Suprapubic skin (tissue), 4 donors: ENCODE data around the gene RACK1. TPM values are rescaled to one million over a fixed set of nuclear protein-coding genes. Genes with fewer than 3 reads are reported as not detected.

Experiments
- DNase-seq, 2 donors: peaks; one replicate each; pipeline ENCODE4 v3.0.0-alpha.2; 2019; ENCODE audit warnings: low spot score in 2 of 2
- H3K27ac ChIP-seq: fragments of 200-600 bp; sonication (generic); one replicate; pipeline ENCODE4 v1.5.1; 2019
- H3K27me3 ChIP-seq: fragments of 200-600 bp; sonication (generic); one replicate; pipeline ENCODE4 v1.5.1; 2019
- H3K36me3 ChIP-seq: fragments of 200-600 bp; sonication (generic); one replicate; pipeline ENCODE4 v1.5.1; 2019
- H3K4me1 ChIP-seq: fragments of 200-600 bp; sonication (generic); one replicate; pipeline ENCODE4 v1.5.1; 2019
- H3K4me3 ChIP-seq: fragments of 200-600 bp; sonication (generic); one replicate; pipeline ENCODE4 v1.5.1; 2019; ENCODE audit warnings: mild to moderate bottlenecking
- H3K9me3 ChIP-seq: fragments of 200-600 bp; sonication (generic); one replicate; pipeline ENCODE4 v1.5.1; 2019
- CTCF ChIP-seq, 2 donors: fragments of 200-600 bp in 1 of 2; fragments of 450-650 bp in 1 of 2; sonication (generic) in 1 of 2; IDR thresholded peaks; one replicate each; pipeline ENCODE4 v1.5.1; 2016 to 2019; ENCODE audit warnings: antibody characterized with exemption in 2 of 2, mild to moderate bottlenecking in 1 of 2, moderate library complexity in 1 of 2
- EP300 ChIP-seq: sonication (generic); formaldehyde crosslinking; IDR thresholded peaks from one replicate; pipeline ENCODE4 v1.6.1; 2017; ENCODE audit warnings: antibody characterized with exemption
- POLR2A ChIP-seq, 2 donors: fragments of 450-650 bp; IDR thresholded peaks; one replicate each; pipeline ENCODE4 v1.6.1; 2017; ENCODE audit warnings: antibody characterized with exemption in 2 of 2, mild to moderate bottlenecking in 2 of 2, moderate library complexity in 2 of 2
- POLR2AphosphoS5 ChIP-seq, 3 donors: sonication (generic); formaldehyde crosslinking; IDR thresholded peaks; one replicate each; pipeline ENCODE4 v1.6.1; 2017; ENCODE audit warnings: antibody characterized with exemption in 3 of 3
- WGBS: methylation state at CpG from one replicate; pipeline ENCODE4 v1.1.5; 2018; 5-methylcytosine and 5-hydroxymethylcytosine counted together
- total RNA-seq, 4 donors: library from RNA; depleted of rRNA; stranded (reverse); fragments of >200 nt; gene quantifications; one replicate each; pipeline ENCODE4 v1.1.0, GENCODE V29; 2016

RACK1 gene
- total RNA-seq, 4 donors from 2014 or later: 2,440 to 4,496 (median 3,996) TPM

GRCh38 chr5:181188700-181189362 is 54.9 kb downstream of the RACK1 start:
- no peaks in the 10 kb centered on the region for H3K27me3 ChIP-seq
- under 1% methylated on average over 34 of the region's 35 CpGs for WGBS
- TF ChIP-seq POLR2AphosphoS5 (IDR thresholded peaks at IDR 0.05) (peak in 1 of 3 donors; percentile 42), CTCF (IDR thresholded peaks at IDR 0.05) (no peak)
- DNase-seq: peak in 1 of 2 donors; percentile 88
- H3K27ac ChIP-seq: peak overlapping the region; percentile 69
- peaks cover 39% of the 10 kb centered on the region for H3K4me1 ChIP-seq
- no peaks in the 10 kb centered on the region for H3K36me3 ChIP-seq
- H3K9me3 ChIP-seq: no peaks in the 10 kb centered on the region
- H3K4me3 ChIP-seq: peak overlapping the region; percentile 77

- Histone ChIP-seq H3K27ac (peak overlapping the region; percentile 24), H3K4me3 (peak overlapping the region; percentile 77), H3K9me3 (no peaks in the 10 kb centered on the region), H3K4me1 (peaks cover 40% of the 10 kb centered on the region), H3K36me3 (no peaks in the 10 kb centered on the region), H3K27me3 (no peaks in the 10 kb centered on the region)
- TF ChIP-seq POLR2A (IDR thresholded peaks at IDR 0.05) (no peak), POLR2AphosphoS5 (IDR thresholded peaks at IDR 0.05) (peak in 1 of 3 donors; percentile 36)
- WGBS: 10% methylated on average over 32 of the region's 37 CpGs
- peak; percentile 89 to 92 for DNase-seq
Observed at GRCh38 chr5:181187500-181188213, 56.0 kb downstream of the RACK1 start.

GRCh38 chr5:181186986-181187499 is 56.7 kb downstream of the RACK1 start:
- peaks cover 34% of the 10 kb centered on the region for H3K4me1 ChIP-seq
- no peak for DNase-seq
- H3K36me3 ChIP-seq: no peaks in the 10 kb centered on the region
- no peaks in the 10 kb centered on the region for H3K27me3 ChIP-seq
- peak overlapping the region; percentile 24 for H3K27ac ChIP-seq
- no peaks in the 10 kb centered on the region for H3K9me3 ChIP-seq
- 55% methylated on average over 8 of the region's 8 CpGs for WGBS
- TF ChIP-seq POLR2AphosphoS5 (IDR thresholded peaks at IDR 0.05) (no peak), POLR2A (IDR thresholded peaks at IDR 0.05) (no peak), EP300 (no peak), CTCF (IDR thresholded peaks at IDR 0.05) (no peak)
- no peak overlapping the region for H3K4me3 ChIP-seq

Other genes with a start within 250 kb of the RACK1 start
- gene BTNL9, start 203.6 kb downstream of the RACK1 start, total RNA-seq: 10 to 100 TPM; 13.4 to 98.3 (median 27.7) TPM
- gene OR2V1, start 112.7 kb downstream of the RACK1 start, total RNA-seq: not detected
- gene OR2V2, start 96.3 kb downstream of the RACK1 start, total RNA-seq: not detected
- gene TRIM7, start 38.7 kb downstream of the RACK1 start, total RNA-seq: 10 to 100 TPM; 52.0 to 79.0 (median 69.4) TPM
- 10 to 100 TPM; 13.3 to 23.3 (median 16.2) TPM for gene TRIM41, start 20.6 kb downstream of the RACK1 start, total RNA-seq
- 10 to 100 TPM in 2 of 4 donors, 1 to 10 TPM in 2; 6.7 to 15.4 (median 10.1) TPM for gene TRIM52, start 17.2 kb upstream of the RACK1 start, total RNA-seq
- not detected for gene OR4F3, start 123.4 kb upstream of the RACK1 start, total RNA-seq